Measurements from ENCODE around the gene ZNF787.
A peak's percentile ranks its signal among the peaks of the same experiment; 100 is the strongest.
"Not testable (repeated sequence)": the region's sequence is repeated elsewhere in the genome, so short reads cannot be mapped to it uniquely, and the experiment has no call there.

ZNF787 gene

GRCh38 chr19:56121180-56122167, at the start of gene ZNF787:
ZNF787 (minus strand) TSS chr19:56121295; CDS start chr19:56103217, 18,078 bp downstream.
- peak; percentile 96 for DNase-seq (ENCODE audit: low spot score)

- no peak for DNase-seq (ENCODE audit: low spot score)
Measured at GRCh38 chr19:56170261-56170660, 49.2 kb upstream of the ZNF787 start.

- DNase-seq (ENCODE audit: low spot score): peak; percentile 80
Measured at GRCh38 chr19:56167064-56167578, 46.0 kb upstream of the ZNF787 start.

- DNase-seq (ENCODE audit: low spot score): no peak
Measured at GRCh38 chr19:56163097-56163496, 42.0 kb upstream of the ZNF787 start.

GRCh38 chr19:56162258-56162657, 41.2 kb upstream of the ZNF787 start:
- no peak for DNase-seq (ENCODE audit: low spot score)

- DNase-seq (ENCODE audit: low spot score): no peak
Measured at GRCh38 chr19:56161534-56161933, 40.4 kb upstream of the ZNF787 start.

- no peak for DNase-seq (ENCODE audit: low spot score)
Measured at GRCh38 chr19:56159622-56160271, 38.7 kb upstream of the ZNF787 start.

GRCh38 chr19:56159009-56159559, 38.0 kb upstream of the ZNF787 start:
- DNase-seq (ENCODE audit: low spot score): no peak

GRCh38 chr19:56158170-56158757, 37.2 kb upstream of the ZNF787 start:
- no peak for DNase-seq (ENCODE audit: low spot score)

- DNase-seq (ENCODE audit: low spot score): no peak
Measured at GRCh38 chr19:56156768-56157167, 35.7 kb upstream of the ZNF787 start.

GRCh38 chr19:56155124-56155687, 34.1 kb upstream of the ZNF787 start:
- peak; percentile 85 for DNase-seq (ENCODE audit: low spot score)

- peak; percentile 74 for DNase-seq (ENCODE audit: low spot score)
Measured at GRCh38 chr19:56153507-56153906, 32.4 kb upstream of the ZNF787 start.

GRCh38 chr19:56152644-56153043, 31.5 kb upstream of the ZNF787 start:
- no peak for DNase-seq (ENCODE audit: low spot score)

GRCh38 chr19:56150358-56150757, 29.3 kb upstream of the ZNF787 start:
- DNase-seq (ENCODE audit: low spot score): no peak

GRCh38 chr19:56149656-56150038, 28.6 kb upstream of the ZNF787 start:
- no peak for DNase-seq (ENCODE audit: low spot score)

GRCh38 chr19:56148955-56149655, 28.0 kb upstream of the ZNF787 start:
- not testable (repeated sequence) for DNase-seq (ENCODE audit: low spot score)

- no peak for DNase-seq (ENCODE audit: low spot score)
Measured at GRCh38 chr19:56148096-56148495, 27.0 kb upstream of the ZNF787 start.

GRCh38 chr19:56147307-56147706, 26.2 kb upstream of the ZNF787 start:
- DNase-seq (ENCODE audit: low spot score): no peak

- no peak for DNase-seq (ENCODE audit: low spot score)
Measured at GRCh38 chr19:56146904-56147303, 25.8 kb upstream of the ZNF787 start.

- no peak for DNase-seq (ENCODE audit: low spot score)
Measured at GRCh38 chr19:56145698-56146097, 24.6 kb upstream of the ZNF787 start.

- DNase-seq (ENCODE audit: low spot score): no peak
Measured at GRCh38 chr19:56144831-56145230, 23.7 kb upstream of the ZNF787 start.
